SIG-M5 (cell line): ENCODE results near the gene COTL1.
"Not testable (repeated sequence)": the region's sequence is repeated elsewhere in the genome, so short reads cannot be mapped to it uniquely, and the experiment has no call there.

Source experiments
- DNase-seq: peaks from one replicate; lab custom pipeline; 2025; lab: John Stamatoyannopoulos, UW

COTL1 gene

GRCh38 chr16:84569382-84569987 lies 48.4 kb downstream of the COTL1 start:
- DNase-seq = peak; percentile 69

- DNase-seq = no peak
These were observed 49.8 kb downstream of the COTL1 start for GRCh38 chr16:84568066-84568465.

- no peak for DNase-seq
These were observed 50.5 kb downstream of the COTL1 start for GRCh38 chr16:84567286-84567962.

- no peak for DNase-seq
These were observed 51.2 kb downstream of the COTL1 start for GRCh38 chr16:84566545-84567257.

- DNase-seq = no peak
These were observed 52.0 kb downstream of the COTL1 start for GRCh38 chr16:84565669-84566495.

- no peak for DNase-seq
These were observed 54.0 kb downstream of the COTL1 start for GRCh38 chr16:84563786-84564420.

- no peak for DNase-seq
These were observed 54.7 kb downstream of the COTL1 start for GRCh38 chr16:84563064-84563715.

GRCh38 chr16:84562174-84562815 lies 55.6 kb downstream of the COTL1 start:
- peak; percentile 12 for DNase-seq

GRCh38 chr16:84561291-84561690 lies 56.6 kb downstream of the COTL1 start:
- no peak for DNase-seq

GRCh38 chr16:84560269-84560668 lies 57.6 kb downstream of the COTL1 start:
- no peak for DNase-seq

GRCh38 chr16:84559311-84559932 lies 58.5 kb downstream of the COTL1 start:
- no peak for DNase-seq

- DNase-seq = not testable (repeated sequence)
These were observed 59.0 kb downstream of the COTL1 start for GRCh38 chr16:84558850-84559249.

- DNase-seq = no peak
These were observed 60.4 kb downstream of the COTL1 start for GRCh38 chr16:84557504-84557903.

GRCh38 chr16:84557059-84557458 lies 60.8 kb downstream of the COTL1 start:
- DNase-seq = no peak

GRCh38 chr16:84555418-84556196 lies 62.3 kb downstream of the COTL1 start:
- no peak for DNase-seq

GRCh38 chr16:84554627-84555328 lies 63.1 kb downstream of the COTL1 start:
- no peak for DNase-seq

GRCh38 chr16:84553873-84554399 lies 63.9 kb downstream of the COTL1 start:
- DNase-seq = no peak

- DNase-seq = no peak
These were observed 65.7 kb downstream of the COTL1 start for GRCh38 chr16:84552135-84552534.

GRCh38 chr16:84550096-84550495 lies 67.8 kb downstream of the COTL1 start:
- DNase-seq = no peak
